ENCODE results near the gene SLC13A4.

DNA sequence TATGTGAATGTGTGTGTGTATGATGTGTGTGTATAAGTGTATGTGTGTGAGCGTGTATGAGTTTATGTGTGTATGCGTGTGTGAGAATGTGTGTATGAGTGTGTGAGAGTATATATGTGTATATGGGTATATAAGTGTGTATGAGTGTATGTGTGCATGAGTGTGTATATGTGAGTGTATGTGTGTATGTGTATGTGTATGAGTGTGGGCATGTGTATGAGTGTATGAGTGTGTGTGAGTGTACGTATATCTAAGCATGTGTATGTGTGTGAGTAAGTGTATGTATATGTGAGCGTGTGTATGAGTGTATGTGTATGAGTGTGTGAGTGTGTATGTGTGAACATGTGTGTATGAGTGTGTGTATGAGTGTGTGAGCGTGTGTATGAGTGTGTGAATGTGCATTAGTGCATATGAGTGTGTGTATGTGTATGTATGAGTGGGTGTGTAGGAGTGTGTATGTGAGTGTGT is 12.9 kb downstream of the SLC13A4 start:
- TF ChIP-seq REST (IDR thresholded peaks at IDR 0.05; ENCODE audit: borderline replicate concordance) (no peak), CTCF (IDR thresholded peaks at IDR 0.05; ENCODE audit: poor library complexity, severe bottlenecking) (no peak), EP300 (conservative IDR thresholded peaks at IDR 0.05; ENCODE audit: poor library complexity, severe bottlenecking) (no peak), MXI1 (conservative IDR thresholded peaks at IDR 0.05; ENCODE audit: poor library complexity, severe bottlenecking) (no peak), EZH2 (IDR thresholded peaks at IDR 0.05; ENCODE audit: borderline replicate concordance, insufficient read depth, low read length, poor library complexity, severe bottlenecking) (no peak), TAF1 (IDR thresholded peaks at IDR 0.05; ENCODE audit: low read depth) (no peak), RAD21 (conservative IDR thresholded peaks at IDR 0.05) (no peak)

Data from neural cell (in vitro differentiated cells).